Hematopoietic multipotent progenitor cell treated with erythropoietin and hydrocortisone succinate and interleukin-3 and kit ligand, for 15 days (in vitro differentiated cells): ENCODE measurements around the gene STK24.

ENCODE experiments used
- DNase-seq: peaks from one replicate; pipeline ENCODE4 v3.0.0-alpha.2; 2015; ENCODE audit warnings: low spot score

STK24 gene

DNA sequence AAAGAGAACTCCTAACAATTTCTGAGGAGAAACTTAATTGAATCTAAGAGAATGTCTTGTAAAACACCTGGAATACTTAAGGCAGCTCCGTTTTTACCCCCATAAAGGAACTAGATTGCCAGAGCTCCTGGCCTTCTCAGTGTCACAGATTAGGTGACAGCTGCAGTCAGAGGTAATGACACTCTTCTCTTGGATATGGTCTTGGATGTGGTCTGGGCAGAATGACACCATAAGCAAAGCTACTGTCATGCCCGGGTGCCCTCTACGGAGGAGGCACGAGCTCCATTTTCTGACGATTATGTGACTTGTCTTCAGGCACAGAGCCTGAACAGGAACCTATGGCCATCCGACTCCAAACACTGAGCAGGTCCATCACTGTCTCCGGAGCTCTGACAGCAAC, 46.7 kb downstream of the STK24 start:
- DNase-seq, result no peak

DNA sequence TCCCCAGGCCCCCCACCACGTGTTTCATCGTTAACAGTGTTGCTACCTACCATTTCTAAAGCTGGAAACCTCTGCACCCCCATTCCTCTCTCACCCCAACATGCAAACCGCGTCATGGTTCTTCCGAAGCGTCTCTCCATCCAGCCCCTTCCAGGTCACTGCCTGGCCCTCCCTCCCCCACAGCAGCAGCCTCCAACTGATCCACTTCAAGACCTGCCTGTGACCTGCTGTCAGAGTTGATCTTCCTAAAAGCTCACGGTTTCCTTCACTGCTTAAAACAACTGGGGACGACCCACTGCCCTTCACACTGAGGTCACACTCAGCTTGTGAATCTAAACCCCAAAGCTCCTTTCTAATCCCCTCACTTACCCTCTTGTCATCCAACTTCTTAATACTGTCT, 47.7 kb downstream of the STK24 start:
- DNase-seq, result no peak

DNA sequence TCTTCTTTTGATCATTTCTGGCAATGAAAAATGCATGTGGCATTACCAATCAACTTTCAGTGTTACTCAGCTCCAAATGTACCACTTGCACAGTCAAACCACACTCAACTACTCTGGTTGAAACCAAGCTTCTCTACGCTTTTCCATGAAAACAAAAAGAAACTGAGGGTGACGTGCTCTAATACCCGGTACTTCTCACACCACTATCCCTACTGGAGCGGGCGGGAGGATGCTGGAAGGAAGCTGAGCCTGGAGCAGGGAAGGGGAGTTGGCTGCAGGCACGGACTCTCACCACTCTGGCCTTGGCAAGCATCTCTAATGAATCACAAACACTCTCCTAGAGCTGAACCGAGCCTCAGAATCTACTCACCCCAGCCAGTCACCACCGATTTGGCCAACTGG, 48.2 kb downstream of the STK24 start:
- no peak for DNase-seq

DNA sequence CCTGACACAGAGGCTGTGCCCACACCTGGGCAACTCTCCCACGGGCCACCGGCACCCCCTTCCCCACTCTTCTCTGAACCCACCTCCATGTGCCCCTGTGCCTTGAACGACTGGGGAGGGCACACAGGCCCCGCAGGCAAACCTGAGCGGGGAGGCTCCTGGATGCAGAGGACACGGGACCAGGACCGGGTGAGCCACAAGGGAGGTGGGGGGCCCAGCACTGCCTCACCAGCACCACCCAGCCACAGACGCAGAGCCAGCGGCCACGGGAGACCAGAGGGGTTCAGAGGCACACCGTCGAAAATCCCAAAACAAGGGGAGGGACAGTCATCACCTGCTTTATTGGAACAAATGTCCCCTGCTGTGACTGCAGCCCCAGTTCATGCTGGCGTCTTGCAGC, 49.4 kb downstream of the STK24 start:
- DNase-seq, result no peak

- no peak for DNase-seq
Observed at GRCh38 chr13:98526182-98526512, 50.8 kb downstream of the STK24 start.

- no peak for DNase-seq
Observed at GRCh38 chr13:98525456-98526181, 51.3 kb downstream of the STK24 start.

DNA sequence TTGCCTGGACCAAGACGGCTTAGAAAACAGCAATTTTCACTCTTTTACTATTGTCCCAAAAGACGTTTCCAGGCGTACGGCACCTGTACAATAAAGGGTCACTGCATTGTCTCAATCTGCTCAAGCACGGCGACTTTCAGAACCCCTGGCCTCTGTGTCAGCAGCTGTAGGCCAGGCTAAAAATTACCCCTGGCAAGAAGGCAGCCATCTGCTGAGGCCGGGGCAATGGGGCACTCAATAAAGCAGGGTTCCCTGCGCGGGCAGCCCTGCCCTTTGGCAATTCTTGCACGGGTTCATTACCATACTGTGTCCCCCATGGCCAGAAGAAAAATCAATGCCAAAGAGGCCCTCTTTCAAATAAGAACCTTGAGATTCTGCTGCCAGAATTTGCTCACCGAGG, 52.1 kb downstream of the STK24 start:
- DNase-seq, result no peak

DNA sequence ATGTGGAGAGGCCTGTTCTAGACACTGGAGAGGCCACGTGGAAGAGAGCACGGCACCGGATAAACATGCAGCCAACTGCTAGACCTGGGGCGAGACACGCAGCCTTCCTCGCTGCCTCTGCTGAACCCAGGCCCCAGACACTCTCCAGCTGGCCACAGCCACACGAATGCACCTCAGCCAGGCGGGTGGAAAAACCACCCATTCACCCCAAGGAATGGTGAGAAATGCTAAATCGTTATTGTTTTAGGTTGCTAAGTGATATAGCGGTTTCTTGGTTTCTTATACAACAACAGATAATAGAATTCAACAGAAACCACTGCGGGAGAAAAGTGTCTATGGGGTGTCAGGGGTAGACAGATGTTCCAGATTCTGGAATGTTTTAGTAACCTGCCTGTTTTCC, 52.5 kb downstream of the STK24 start:
- DNase-seq, result no peak

GRCh38 chr13:98523455-98524102, 53.3 kb downstream of the STK24 start:
- DNase-seq, result no peak

- no peak for DNase-seq
Observed at GRCh38 chr13:98522371-98522770, 54.5 kb downstream of the STK24 start.

- DNase-seq, result no peak
Observed at GRCh38 chr13:98521461-98522247, 55.3 kb downstream of the STK24 start.

DNA sequence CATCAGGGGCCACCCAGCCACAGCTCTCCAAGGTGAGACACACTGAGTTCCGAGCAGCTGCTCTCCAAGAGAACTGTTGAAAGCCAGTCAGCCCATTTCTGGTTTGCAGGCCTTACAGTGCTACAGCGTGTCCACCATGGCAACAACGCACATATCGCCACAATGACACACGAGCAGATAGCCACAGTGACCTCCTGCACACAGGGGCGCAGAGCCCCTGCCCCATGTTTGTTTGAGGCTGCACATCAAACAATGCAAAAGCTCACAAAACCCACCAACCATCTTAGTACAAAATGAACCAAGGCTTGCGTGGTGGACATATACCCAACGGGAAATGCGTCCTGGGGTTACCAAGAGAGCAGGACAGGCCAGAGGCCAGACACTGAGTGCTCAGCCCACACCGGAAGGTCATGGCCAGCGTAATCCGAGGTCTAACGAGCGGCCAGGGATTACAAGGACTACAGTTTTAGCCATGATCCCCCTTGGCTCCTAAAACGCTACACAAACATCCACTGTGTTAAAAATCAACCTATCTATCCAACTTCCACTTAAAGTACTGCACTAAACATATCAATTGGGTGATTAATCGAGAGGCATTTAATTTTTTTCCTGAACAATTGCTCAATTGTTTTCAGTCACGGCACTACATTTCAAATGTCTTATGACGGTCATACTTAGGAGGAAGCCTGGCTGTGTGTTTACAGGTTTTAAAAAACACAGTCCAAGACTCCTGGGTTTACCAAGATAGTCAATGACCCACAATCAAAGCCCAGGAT, 56.0 kb downstream of the STK24 start:
- no peak for DNase-seq

- DNase-seq, result no peak
Observed at GRCh38 chr13:98519976-98520375, 56.9 kb downstream of the STK24 start.

- DNase-seq, result peak; percentile 49
Observed at GRCh38 chr13:98517576-98518310, 59.2 kb downstream of the STK24 start.

DNA sequence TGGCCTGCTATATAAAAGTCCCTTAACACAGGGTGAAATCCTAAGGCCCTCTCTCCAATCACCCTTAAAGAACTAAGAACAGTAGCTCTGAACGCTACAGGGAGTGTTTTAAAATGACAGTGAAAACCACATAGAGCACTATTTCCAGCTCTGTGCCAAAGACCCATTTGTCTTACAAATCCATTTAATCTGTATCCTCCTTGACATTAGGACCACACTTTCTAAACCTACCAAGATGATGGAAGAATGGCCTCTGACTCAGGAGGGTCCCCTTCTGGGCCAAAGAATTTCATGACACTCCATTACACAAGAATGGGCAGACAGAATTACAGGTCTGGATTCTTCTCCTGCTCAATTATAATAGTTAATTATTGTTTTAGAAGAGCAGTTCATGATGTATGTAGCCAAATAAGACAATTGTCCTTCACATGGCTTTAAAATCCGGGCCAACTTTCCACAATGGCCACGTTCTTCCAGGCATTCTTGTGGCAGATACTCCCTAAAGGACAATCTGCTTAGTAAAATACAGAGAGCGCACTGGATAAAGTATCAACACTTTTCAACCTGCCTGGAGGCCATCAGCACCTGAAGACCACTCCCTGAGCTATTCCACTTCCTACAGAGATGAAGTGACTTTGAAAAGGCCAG, 61.0 kb downstream of the STK24 start:
- no peak for DNase-seq

DNA sequence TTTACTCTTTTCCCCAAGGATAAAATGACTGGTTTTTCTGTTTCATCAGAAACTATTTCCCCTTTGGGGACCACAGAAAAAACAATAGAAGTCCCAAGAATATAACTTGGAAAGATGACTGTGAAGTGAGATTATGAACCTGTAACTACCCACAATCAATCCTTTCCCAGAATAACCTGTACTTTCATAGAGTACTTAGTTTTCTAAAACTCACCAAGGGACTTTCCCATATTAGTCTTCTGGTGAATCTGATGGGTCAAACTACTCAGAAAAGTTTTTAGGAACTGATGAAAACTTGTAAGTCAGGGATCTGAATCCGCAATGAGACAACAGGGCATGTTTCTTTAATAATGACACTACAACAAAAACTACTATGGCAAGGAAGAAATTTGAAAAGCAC, 62.6 kb downstream of the STK24 start:
- no peak for DNase-seq

- DNase-seq, result peak; percentile 34
Observed at GRCh38 chr13:98513837-98514236, 63.1 kb downstream of the STK24 start.

- peak; percentile 62 for DNase-seq
Observed at GRCh38 chr13:98512774-98513665, 63.9 kb downstream of the STK24 start.

DNA sequence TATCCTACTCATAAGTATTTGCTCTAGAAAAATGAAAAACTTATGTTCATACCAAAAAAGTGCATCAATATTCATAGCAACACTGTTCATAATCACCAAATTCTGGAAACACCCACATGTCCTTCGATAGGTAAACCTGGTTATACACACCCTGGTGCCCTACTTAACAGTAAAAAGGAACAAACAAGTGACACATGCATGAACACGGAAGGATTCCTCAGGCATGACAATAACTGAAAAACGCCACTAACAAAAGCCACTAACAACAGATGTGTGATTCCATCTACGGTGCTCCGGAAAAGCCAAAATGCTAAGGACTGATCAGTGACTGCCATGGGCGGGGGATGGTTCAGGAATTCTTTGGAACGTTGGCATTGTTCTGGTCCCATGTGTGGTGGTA, 65.5 kb downstream of the STK24 start:
- peak; percentile 32 for DNase-seq

DNA sequence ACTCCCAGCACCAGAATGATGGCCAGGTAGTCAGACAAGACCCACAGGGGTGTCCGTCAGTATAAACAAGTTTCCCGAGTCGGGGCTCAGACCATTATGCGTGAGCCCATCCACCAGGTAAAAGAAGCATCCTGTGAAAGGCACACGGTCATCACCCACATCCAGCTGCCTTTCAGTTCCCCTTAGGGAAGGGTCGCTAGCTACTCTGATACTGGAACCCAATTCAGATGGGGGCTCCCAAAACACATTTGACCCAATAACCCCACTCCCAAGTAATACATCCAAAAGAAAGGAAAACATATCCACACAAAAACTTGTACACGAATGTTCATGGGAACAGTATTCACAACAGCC, 66.8 kb downstream of the STK24 start:
- no peak for DNase-seq
